Body of pancreas (tissue), 4 donors: ENCODE results near the gene CDC27. TPM values are rescaled to one million over a fixed set of nuclear protein-coding genes. Genes with fewer than 3 reads are reported as not detected.
"Not testable (repeated sequence)": the region's sequence is repeated elsewhere in the genome, so short reads cannot be mapped to it uniquely, and the experiment has no call there.

Source experiments
- ATAC-seq: fragments of 150-250 bp; one replicate; pipeline ENCODE4 v1.9.1; 2016
- DNase-seq, 4 donors: peaks; one replicate each; pipeline ENCODE4 v3.0.0-alpha.2; 2019
- H3K27ac ChIP-seq, 4 donors: fragments of 200-600 bp; sonication (generic); 1 replicate in 3 of 4; 2 replicates in 1 of 4; pipeline versions ENCODE4 v1.5.1 to v1.6.1; 2016 to 2019; ENCODE audit warnings: mild to moderate bottlenecking in 1 of 4, mixed read lengths in 1 of 4, moderate library complexity in 1 of 4
- H3K27me3 ChIP-seq, 2 donors: fragments of 200-600 bp; sonication (generic); one replicate each; pipeline ENCODE4 v1.6.0; 2016; ENCODE audit warnings: mild to moderate bottlenecking in 1 of 2
- H3K36me3 ChIP-seq, 2 donors: fragments of 200-600 bp; sonication (generic); replicated peaks in 1 of 2; 2 replicates each; pipeline ENCODE4 v1.5.1; 2016; ENCODE audit warnings: low read depth in 2 of 2; ENCODE audit not compliant: insufficient read depth in 1 of 2
- H3K4me1 ChIP-seq: fragments of 200-600 bp; sonication (generic); one replicate; pipeline ENCODE4 v1.6.0; 2016
- H3K4me3 ChIP-seq, 2 donors: fragments of 200-600 bp; sonication (generic); 1 replicate in 1 of 2; 2 replicates in 1 of 2; pipeline ENCODE4 v1.5.1; 2016 to 2019
- H3K9me3 ChIP-seq, 3 donors: fragments of 200-600 bp; sonication (generic); 1 replicate in 2 of 3; 2 replicates in 1 of 3; pipeline ENCODE4 v1.5.1; 2016
- CTCF ChIP-seq, 7 experiments: fragments of 450-650 bp in 4 of 7; fragments of 200-600 bp in 3 of 7; sonication (generic) in 3 of 7; IDR thresholded peaks; one replicate each; pipeline ENCODE4 v1.5.1; 2016 to 2019; ENCODE audit warnings: antibody characterized with exemption in 7 of 7
- POLR2A ChIP-seq, 3 donors: fragments of 450-650 bp; IDR thresholded peaks; one replicate each; pipeline ENCODE4 v1.6.1; 2016; ENCODE audit warnings: antibody characterized with exemption in 3 of 3, mild to moderate bottlenecking in 2 of 3
- WGBS, 2 donors: methylation state at CpG; one replicate each; pipeline ENCODE4 v1.1.5; 2017; 5-methylcytosine and 5-hydroxymethylcytosine counted together
- intact Hi-C: fragments of 100-400 bp; cut with DNase I; formaldehyde crosslinking; loops from one replicate; pipeline ENCODE4 v1.15.1; 2023
- total RNA-seq, 2 donors: library from RNA; depleted of rRNA; stranded (reverse); fragments of >200 nt; gene quantifications; one replicate each; pipeline ENCODE4 v1.1.0, GENCODE V29; 2016

CDC27 gene
- total RNA-seq, 2 donors from 2014 or later, result 11.5 to 27.2 TPM

GRCh38 chr17:47225436-47225858, 36.4 kb upstream of the CDC27 start:
- TF ChIP-seq CTCF (IDR thresholded peaks at IDR 0.05) (no peak), POLR2A (IDR thresholded peaks at IDR 0.05) (no peak)
- intact Hi-C loops, result loop anchor here (10.0 kb wide), 1 partner anchor 389 kb away; no protein-coding TSS in a partner anchor
- peak; percentile 39 for ATAC-seq
- Histone ChIP-seq H3K27ac (peak overlapping the region in 3 of 4 donors; percentile 33 to 52 (median 40)), H3K36me3 (no peaks in the 10 kb centered on the region), H3K4me1 (peaks cover 30% of the 10 kb centered on the region), H3K27me3 (no peaks in the 10 kb centered on the region), H3K4me3 (no peak overlapping the region), H3K9me3 (no peaks in the 10 kb centered on the region)
- 41 to 42% methylated on average over 3 of the region's 3 CpGs for WGBS, 2 donors
- DNase-seq, result peak; percentile 45 to 83 (median 71)

- intact Hi-C loops, result loop anchor here (10.0 kb wide), 1 partner anchor 390 kb away; no protein-coding TSS in a partner anchor
- ATAC-seq (no peak), DNase-seq (no peak)
- H3K9me3 ChIP-seq, result no peaks in the 10 kb centered on the region
- no peaks in the 10 kb centered on the region for H3K27me3 ChIP-seq
- H3K27ac ChIP-seq, result peak overlapping the region in 3 of 4 donors; percentile 33 to 52 (median 40)
- H3K36me3 ChIP-seq, result no peaks in the 10 kb centered on the region
- TF ChIP-seq CTCF (IDR thresholded peaks at IDR 0.05), result no peak
- no peak for TF ChIP-seq POLR2A (IDR thresholded peaks at IDR 0.05)
- no peak overlapping the region for H3K4me3 ChIP-seq
- 72 to 83% methylated on average over 1 of the region's 1 CpG for WGBS, 2 donors
- H3K4me1 ChIP-seq, result peaks cover 26% of the 10 kb centered on the region
Observed at GRCh38 chr17:47224966-47225365, 35.9 kb upstream of the CDC27 start.

GRCh38 chr17:47224077-47224476, 35.0 kb upstream of the CDC27 start:
- 100% methylated on average over 2 of the region's 2 CpGs for WGBS, 2 donors
- not testable (repeated sequence) for H3K4me3 ChIP-seq, H3K27ac ChIP-seq, DNase-seq, H3K9me3 ChIP-seq, H3K36me3 ChIP-seq, ATAC-seq, H3K27me3 ChIP-seq
- H3K4me1 ChIP-seq, result peaks cover 24% of the 10 kb centered on the region
- intact Hi-C loops, result loop anchor here (10.0 kb wide), 1 partner anchor 391 kb away; no protein-coding TSS in a partner anchor

- ATAC-seq (no peak), DNase-seq (no peak)
- no peaks in the 10 kb centered on the region for H3K27me3 ChIP-seq
- 42 to 43% methylated on average over 5 of the region's 5 CpGs for WGBS, 2 donors
- H3K4me3 ChIP-seq, result no peak overlapping the region
- no peak overlapping the region for H3K27ac ChIP-seq
- TF ChIP-seq POLR2A (IDR thresholded peaks at IDR 0.05) (no peak), CTCF (IDR thresholded peaks at IDR 0.05) (no peak)
- no peaks in the 10 kb centered on the region for H3K36me3 ChIP-seq
- H3K9me3 ChIP-seq, result no peaks in the 10 kb centered on the region
- intact Hi-C loops, result loop anchor here (10.0 kb wide), 1 partner anchor 391 kb away; no protein-coding TSS in a partner anchor
- H3K4me1 ChIP-seq, result peaks cover 24% of the 10 kb centered on the region
Observed at GRCh38 chr17:47223460-47223859, 34.4 kb upstream of the CDC27 start.

GRCh38 chr17:47223007-47223406, 33.9 kb upstream of the CDC27 start:
- intact Hi-C loops, result loop anchor here (10.0 kb wide), 1 partner anchor 392 kb away; no protein-coding TSS in a partner anchor
- peaks cover 24% of the 10 kb centered on the region for H3K4me1 ChIP-seq
- WGBS, 2 donors, result 82 to 85% methylated on average over 3 of the region's 3 CpGs
- no peak overlapping the region for H3K4me3 ChIP-seq
- H3K9me3 ChIP-seq, result no peaks in the 10 kb centered on the region
- DNase-seq, result no peak
- no peak for ATAC-seq
- H3K27me3 ChIP-seq, result no peaks in the 10 kb centered on the region
- TF ChIP-seq POLR2A (IDR thresholded peaks at IDR 0.05) (no peak), CTCF (IDR thresholded peaks at IDR 0.05) (no peak)
- H3K27ac ChIP-seq, result no peak overlapping the region
- no peaks in the 10 kb centered on the region for H3K36me3 ChIP-seq
